Endothelial cell (in vitro differentiated cells): ENCODE data around the gene COPS4. TPM values are rescaled to one million over a fixed set of nuclear protein-coding genes. Genes with fewer than 3 reads are reported as not detected.
A peak's percentile ranks its signal among the peaks of the same experiment; 100 is the strongest.
"Not testable (repeated sequence)": the region's sequence is repeated elsewhere in the genome, so short reads cannot be mapped to it uniquely, and the experiment has no call there.

Source experiments
- DNase-seq: peaks from one replicate; pipeline ENCODE4 v3.0.0; 2021; ENCODE audit warnings: low spot score
- H3K27ac Mint-ChIP-seq: one replicate; pipeline ENCODE4 v1.8.0; 2021; ENCODE audit warnings: mixed read lengths, inconsistent platforms; ENCODE audit not compliant: unreplicated experiment
- H3K27me3 Mint-ChIP-seq: one replicate; pipeline ENCODE4 v1.8.0; 2021; ENCODE audit warnings: mild to moderate bottlenecking, moderate library complexity, mixed read lengths, inconsistent platforms; ENCODE audit not compliant: unreplicated experiment
- H3K36me3 Mint-ChIP-seq: one replicate; pipeline ENCODE4 v1.8.0; 2021; ENCODE audit warnings: mild to moderate bottlenecking, low read depth, mixed read lengths, inconsistent platforms; ENCODE audit not compliant: unreplicated experiment
- H3K4me1 Mint-ChIP-seq: one replicate; pipeline ENCODE4 v1.8.0; 2021; ENCODE audit warnings: mild to moderate bottlenecking, mixed read lengths, inconsistent platforms; ENCODE audit not compliant: unreplicated experiment
- H3K4me3 Mint-ChIP-seq: one replicate; pipeline ENCODE4 v1.8.0; 2021; ENCODE audit warnings: mild to moderate bottlenecking, mixed read lengths, inconsistent platforms; ENCODE audit not compliant: unreplicated experiment
- H3K9me3 Mint-ChIP-seq: one replicate; pipeline ENCODE4 v1.8.0; 2021; ENCODE audit warnings: mixed read lengths, inconsistent platforms; ENCODE audit not compliant: unreplicated experiment
- CTCF ChIP-seq: fragments of 200-600 bp; sonication (generic); IDR thresholded peaks from one replicate; pipeline ENCODE4 v1.5.0; 2021; ENCODE audit warnings: antibody characterized with exemption; ENCODE audit not compliant: unreplicated experiment
- total RNA-seq: library from RNA; stranded (reverse); fragmentation: NEBNext Ultra II Directional; extraction: Animal tissue kit (Norgen Biotek cat#: 25700); gene quantifications from one replicate; pipeline ENCODE4 v1.2.1, GENCODE V29; 2021; ENCODE audit not compliant: unreplicated experiment

COPS4 gene
- total RNA-seq, 1 donor from 2014 or later = 32.2 TPM

GRCh38 chr4:83013420-83013867 lies 21.5 kb upstream of the COPS4 start:
- peak overlapping the region; percentile 88 for H3K27ac Mint-ChIP-seq
- TF ChIP-seq CTCF = no peak
- H3K4me3 Mint-ChIP-seq = peak overlapping the region; percentile 94
- no peak for DNase-seq
- peaks cover 11% of the 10 kb centered on the region for H3K27me3 Mint-ChIP-seq
- no peaks in the 10 kb centered on the region for H3K9me3 Mint-ChIP-seq
- peaks cover 5% of the 10 kb centered on the region for H3K36me3 Mint-ChIP-seq
- H3K4me1 Mint-ChIP-seq = peaks cover 29% of the 10 kb centered on the region

- no peak for DNase-seq
- H3K4me3 Mint-ChIP-seq = peak overlapping the region; percentile 94
- peaks cover 11% of the 10 kb centered on the region for H3K27me3 Mint-ChIP-seq
- TF ChIP-seq CTCF = no peak
- peaks cover 29% of the 10 kb centered on the region for H3K4me1 Mint-ChIP-seq
- H3K27ac Mint-ChIP-seq = peak overlapping the region; percentile 88
- H3K36me3 Mint-ChIP-seq = peaks cover 5% of the 10 kb centered on the region
- no peaks in the 10 kb centered on the region for H3K9me3 Mint-ChIP-seq
Measured at GRCh38 chr4:83013902-83014301, 21.1 kb upstream of the COPS4 start.

- no peaks in the 10 kb centered on the region for H3K36me3 Mint-ChIP-seq
- H3K27ac Mint-ChIP-seq = no peak overlapping the region
- H3K4me3 Mint-ChIP-seq = no peak overlapping the region
- no peaks in the 10 kb centered on the region for H3K9me3 Mint-ChIP-seq
- H3K4me1 Mint-ChIP-seq = no peaks in the 10 kb centered on the region
- peaks cover 2% of the 10 kb centered on the region for H3K27me3 Mint-ChIP-seq
- no peak for DNase-seq
- no peak for TF ChIP-seq CTCF
Measured at GRCh38 chr4:83019794-83020494, 15.0 kb upstream of the COPS4 start.

- TF ChIP-seq CTCF = no peak
- no peak for DNase-seq
Measured at GRCh38 chr4:83022724-83023450, 12.1 kb upstream of the COPS4 start.

GRCh38 chr4:83023599-83023998 lies 11.4 kb upstream of the COPS4 start:
- not testable (repeated sequence) for H3K36me3 Mint-ChIP-seq, H3K27me3 Mint-ChIP-seq, DNase-seq, H3K9me3 Mint-ChIP-seq, H3K4me3 Mint-ChIP-seq, H3K4me1 Mint-ChIP-seq, H3K27ac Mint-ChIP-seq

More at GRCh38 chr4:83022724-83023450, 12.1 kb upstream of the COPS4 start:
- no peak overlapping the region for H3K27ac Mint-ChIP-seq
- H3K27me3 Mint-ChIP-seq = peaks cover 3% of the 10 kb centered on the region
- H3K4me1 Mint-ChIP-seq = no peaks in the 10 kb centered on the region
- no peak overlapping the region for H3K4me3 Mint-ChIP-seq
- no peaks in the 10 kb centered on the region for H3K9me3 Mint-ChIP-seq
- H3K36me3 Mint-ChIP-seq = no peaks in the 10 kb centered on the region
